SH-SY5Y (cell line): ENCODE results near the gene TMEM82.

Experiments
- GATA2 ChIP-seq: IDR thresholded peaks from 2 replicates; pipeline ENCODE4 v1.6.1; 2011; ENCODE audit warnings: mild to moderate bottlenecking, low read depth, low read length
- GATA3 ChIP-seq: IDR thresholded peaks from 2 replicates; pipeline ENCODE4 v1.6.1; 2011; ENCODE audit warnings: low read depth, mild to moderate bottlenecking, low read length, moderate library complexity

GRCh38 chr1:15788624-15789301 is 46.5 kb downstream of the TMEM82 start:
- TF ChIP-seq GATA3 (no peak), GATA2 (no peak)
